ENCODE measurements around the gene ITGA1.

Gene ITGA1

GRCh38 chr5:52758014-52758413 is 29.7 kb upstream of the ITGA1 start:
- ATAC-seq (replicated peaks), result no peak
- Mint-ChIP-seq H3K4me1 (ENCODE audit: low read depth in 2 of 2) (no peaks in the 10 kb centered on the region), H3K9me3 (no peaks in the 10 kb centered on the region), H3K27me3 (no peaks in the 10 kb centered on the region), H3K27ac (no peak overlapping the region), H3K4me3 (no peak overlapping the region), H3K36me3 (ENCODE audit: insufficient read depth) (no peaks in the 10 kb centered on the region)
- no peak for DNase-seq

GRCh38 chr5:52759331-52759730 is 28.4 kb upstream of the ITGA1 start:
- H3K9me3 Mint-ChIP-seq, result no peaks in the 10 kb centered on the region
- no peaks in the 10 kb centered on the region for H3K4me1 Mint-ChIP-seq (ENCODE audit: low read depth in 2 of 2)
- H3K36me3 Mint-ChIP-seq (ENCODE audit: insufficient read depth), result no peaks in the 10 kb centered on the region
- ATAC-seq (replicated peaks) (no peak), DNase-seq (no peak)
- H3K4me3 Mint-ChIP-seq, result no peak overlapping the region
- H3K27ac Mint-ChIP-seq, result no peak overlapping the region
- H3K27me3 Mint-ChIP-seq, result no peaks in the 10 kb centered on the region

GRCh38 chr5:52760695-52761366 is 26.9 kb upstream of the ITGA1 start:
- no peak for ATAC-seq (replicated peaks)
- no peaks in the 10 kb centered on the region for H3K36me3 Mint-ChIP-seq (ENCODE audit: insufficient read depth)
- H3K4me1 Mint-ChIP-seq (ENCODE audit: low read depth in 2 of 2), result no peaks in the 10 kb centered on the region
- H3K9me3 Mint-ChIP-seq, result no peaks in the 10 kb centered on the region
- no peak overlapping the region for H3K27ac Mint-ChIP-seq
- no peak for DNase-seq
- H3K27me3 Mint-ChIP-seq, result no peaks in the 10 kb centered on the region
- H3K4me3 Mint-ChIP-seq, result no peak overlapping the region

DNA sequence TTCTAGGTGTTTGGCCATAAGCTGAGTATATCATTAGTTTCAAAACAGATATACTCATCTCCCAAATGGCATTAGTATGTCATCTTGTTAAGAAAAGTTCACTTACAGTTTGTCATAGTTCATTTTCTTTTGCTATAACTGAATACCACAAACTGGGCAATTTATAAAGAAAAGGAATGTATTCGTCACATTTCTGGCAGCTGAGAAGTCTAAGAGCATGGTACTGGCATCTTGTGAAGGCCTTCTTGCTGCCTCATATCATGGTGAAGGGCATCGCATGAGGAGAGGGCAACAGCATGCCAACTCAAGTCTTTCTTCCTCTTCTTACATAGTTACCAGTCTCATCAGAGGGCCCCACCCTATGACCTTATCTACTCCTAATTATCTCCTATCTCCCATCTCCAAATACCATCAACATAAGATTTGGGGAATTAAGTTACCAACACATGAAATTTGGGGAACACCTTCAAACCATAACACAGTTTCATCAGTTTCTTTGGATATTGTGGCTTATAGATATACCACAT is 20.4 kb upstream of the ITGA1 start:
- Mint-ChIP-seq H3K27me3 (no peaks in the 10 kb centered on the region), H3K27ac (no peak overlapping the region), H3K4me3 (no peak overlapping the region), H3K4me1 (ENCODE audit: low read depth in 2 of 2) (peaks cover 8 to 10% of the 10 kb centered on the region in 2 donors), H3K36me3 (ENCODE audit: insufficient read depth) (no peaks in the 10 kb centered on the region), H3K9me3 (no peaks in the 10 kb centered on the region)
- ATAC-seq (replicated peaks) (no peak), DNase-seq (no peak)

GRCh38 chr5:52767766-52768480 is 19.8 kb upstream of the ITGA1 start:
- H3K36me3 Mint-ChIP-seq (ENCODE audit: insufficient read depth), result no peaks in the 10 kb centered on the region
- no peak overlapping the region for H3K4me3 Mint-ChIP-seq
- H3K27me3 Mint-ChIP-seq, result no peaks in the 10 kb centered on the region
- no peak for DNase-seq
- peaks cover 13 to 17% of the 10 kb centered on the region in 2 donors for H3K4me1 Mint-ChIP-seq (ENCODE audit: low read depth in 2 of 2)
- ATAC-seq (replicated peaks), result no peak
- H3K9me3 Mint-ChIP-seq, result no peaks in the 10 kb centered on the region
- no peak overlapping the region for H3K27ac Mint-ChIP-seq

DNA sequence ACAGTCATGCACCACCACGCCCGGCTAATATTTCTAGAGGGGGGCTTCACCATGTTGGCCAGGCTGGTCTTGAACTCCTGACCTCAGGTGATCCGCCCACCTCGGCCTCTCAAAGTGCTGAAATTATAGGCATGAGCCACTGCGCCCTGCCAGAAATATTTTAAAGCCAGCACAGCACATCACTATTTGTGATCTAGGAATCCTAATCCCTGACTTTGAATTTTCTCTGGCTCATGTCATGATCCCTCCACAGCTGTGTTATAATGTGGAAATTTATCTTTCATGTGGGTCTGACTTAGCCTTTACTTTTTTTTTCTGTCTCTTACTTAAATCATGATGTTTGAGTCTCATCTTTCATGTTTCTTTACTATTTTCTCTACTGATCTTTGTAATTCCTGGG is 18.7 kb upstream of the ITGA1 start:
- H3K4me1 Mint-ChIP-seq (ENCODE audit: low read depth in 2 of 2), result peaks cover 16 to 20% of the 10 kb centered on the region in 2 donors
- no peak overlapping the region for H3K4me3 Mint-ChIP-seq
- H3K9me3 Mint-ChIP-seq, result no peaks in the 10 kb centered on the region
- ATAC-seq (replicated peaks) (no peak), DNase-seq (no peak)
- no peak overlapping the region for H3K27ac Mint-ChIP-seq
- no peaks in the 10 kb centered on the region for H3K36me3 Mint-ChIP-seq (ENCODE audit: insufficient read depth)
- H3K27me3 Mint-ChIP-seq, result no peaks in the 10 kb centered on the region

GRCh38 chr5:52770287-52770939 is 17.3 kb upstream of the ITGA1 start:
- Mint-ChIP-seq H3K27me3 (no peaks in the 10 kb centered on the region), H3K27ac (no peak overlapping the region), H3K4me3 (no peak overlapping the region), H3K4me1 (ENCODE audit: low read depth in 2 of 2) (peaks cover 24 to 27% of the 10 kb centered on the region in 2 donors), H3K36me3 (ENCODE audit: insufficient read depth) (no peaks in the 10 kb centered on the region), H3K9me3 (no peaks in the 10 kb centered on the region)
- no peak for DNase-seq
- no peak for ATAC-seq (replicated peaks)

GRCh38 chr5:52771343-52772039 is 16.2 kb upstream of the ITGA1 start:
- Mint-ChIP-seq H3K4me1 (ENCODE audit: low read depth in 2 of 2) (peaks cover 34% of the 10 kb centered on the region in 2 donors), H3K9me3 (peaks cover 0 to 8% of the 10 kb centered on the region in 2 donors), H3K27me3 (no peaks in the 10 kb centered on the region), H3K4me3 (peak overlapping the region; percentile 53 to 58), H3K36me3 (ENCODE audit: insufficient read depth) (no peaks in the 10 kb centered on the region), H3K27ac (peak overlapping the region; percentile 56 to 63)
- DNase-seq (peak in 2 of 3 experiments; percentile 7 to 9), ATAC-seq (replicated peaks) (peak; percentile 53)

GRCh38 chr5:52772668-52773067 is 15.0 kb upstream of the ITGA1 start:
- Mint-ChIP-seq H3K4me3 (peak overlapping the region in 1 of 2 donors; percentile 53), H3K27me3 (no peaks in the 10 kb centered on the region), H3K9me3 (peaks cover 0 to 8% of the 10 kb centered on the region in 2 donors), H3K27ac (peak overlapping the region in 1 of 2 donors; percentile 56), H3K36me3 (ENCODE audit: insufficient read depth) (no peaks in the 10 kb centered on the region), H3K4me1 (ENCODE audit: low read depth in 2 of 2) (peaks cover 34 to 35% of the 10 kb centered on the region in 2 donors)
- ATAC-seq (replicated peaks), result no peak
- DNase-seq, result no peak

DNA sequence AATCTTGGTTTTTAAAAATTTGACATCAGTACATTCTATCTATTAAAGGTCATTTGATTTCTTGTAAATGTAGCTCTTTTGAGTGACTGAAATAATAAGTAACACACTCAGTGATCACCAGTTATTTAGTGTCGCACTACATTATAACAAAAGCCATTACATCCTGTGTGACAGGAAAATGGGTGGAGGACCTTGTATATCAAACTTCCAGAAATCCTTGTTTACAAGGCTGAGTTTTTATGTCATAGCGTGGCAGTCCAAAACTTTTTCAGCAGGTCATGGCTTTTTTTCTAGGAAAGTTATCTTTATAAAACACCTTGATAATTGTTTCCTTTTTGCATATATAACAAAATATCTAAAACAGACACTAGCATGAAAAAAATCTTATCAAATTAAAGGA is 14.4 kb upstream of the ITGA1 start:
- peaks cover 34 to 35% of the 10 kb centered on the region in 2 donors for H3K4me1 Mint-ChIP-seq (ENCODE audit: low read depth in 2 of 2)
- DNase-seq, result no peak
- no peak overlapping the region for H3K4me3 Mint-ChIP-seq
- no peak for ATAC-seq (replicated peaks)
- peak overlapping the region in 1 of 2 donors; percentile 56 for H3K27ac Mint-ChIP-seq
- H3K27me3 Mint-ChIP-seq, result no peaks in the 10 kb centered on the region
- peaks cover 0 to 8% of the 10 kb centered on the region in 2 donors for H3K9me3 Mint-ChIP-seq
- H3K36me3 Mint-ChIP-seq (ENCODE audit: insufficient read depth), result no peaks in the 10 kb centered on the region

- H3K9me3 Mint-ChIP-seq, result peaks cover 0 to 8% of the 10 kb centered on the region in 2 donors
- ATAC-seq (replicated peaks), result no peak
- no peaks in the 10 kb centered on the region for H3K36me3 Mint-ChIP-seq (ENCODE audit: insufficient read depth)
- H3K4me1 Mint-ChIP-seq (ENCODE audit: low read depth in 2 of 2), result peaks cover 34 to 35% of the 10 kb centered on the region in 2 donors
- peak overlapping the region; percentile 80 to 85 for H3K27ac Mint-ChIP-seq
- H3K4me3 Mint-ChIP-seq, result peak overlapping the region in 1 of 2 donors; percentile 49
- DNase-seq, result no peak
- no peaks in the 10 kb centered on the region for H3K27me3 Mint-ChIP-seq
These were observed 13.7 kb upstream of the ITGA1 start for GRCh38 chr5:52774005-52774410.

DNA sequence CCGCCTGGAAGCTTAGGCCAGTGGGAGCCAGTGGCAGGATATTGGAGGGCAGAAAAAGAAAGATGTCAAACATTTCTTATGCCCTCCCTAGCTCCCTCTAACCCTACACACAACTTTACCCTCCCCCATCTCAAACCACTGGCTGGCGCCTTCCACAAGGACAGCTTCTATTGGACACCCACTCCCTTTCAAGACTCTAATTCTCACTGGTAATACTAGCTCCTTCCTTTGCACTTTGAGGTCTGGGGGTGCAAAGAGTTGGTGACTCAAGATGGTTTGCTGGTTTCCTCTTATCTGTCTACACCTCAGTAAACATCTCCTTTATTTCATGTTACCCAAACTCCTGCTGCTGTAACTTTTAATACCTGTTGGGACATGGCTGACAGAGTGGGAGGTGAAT is 11.6 kb upstream of the ITGA1 start:
- Mint-ChIP-seq H3K27ac (peak overlapping the region; percentile 57 to 68), H3K9me3 (peaks cover 0 to 8% of the 10 kb centered on the region in 2 donors), H3K4me3 (peak overlapping the region; percentile 45 to 70), H3K4me1 (ENCODE audit: low read depth in 2 of 2) (peaks cover 35% of the 10 kb centered on the region in 2 donors), H3K36me3 (ENCODE audit: insufficient read depth) (no peaks in the 10 kb centered on the region), H3K27me3 (no peaks in the 10 kb centered on the region)
- DNase-seq (peak; percentile 44 to 46 (median 45)), ATAC-seq (replicated peaks) (peak; percentile 92)

GRCh38 chr5:52777186-52777585 is 10.5 kb upstream of the ITGA1 start:
- no peak for ATAC-seq (replicated peaks)

More at GRCh38 chr5:52777186-52777585, 10.5 kb upstream of the ITGA1 start:
- Mint-ChIP-seq H3K4me3 (no peak overlapping the region), H3K27me3 (no peaks in the 10 kb centered on the region), H3K9me3 (peaks cover 0 to 8% of the 10 kb centered on the region in 2 donors), H3K4me1 (ENCODE audit: low read depth in 2 of 2) (peaks cover 25 to 28% of the 10 kb centered on the region in 2 donors), H3K36me3 (ENCODE audit: insufficient read depth) (no peaks in the 10 kb centered on the region), H3K27ac (no peak overlapping the region)
- no peak for DNase-seq
